Ishikawa (cell line): Measurements from ENCODE around the gene LIMD2.

Source experiments
- CEBPB ChIP-seq: IDR thresholded peaks from 2 replicates; pipeline ENCODE4 v1.6.1; 2012
- CREB1 ChIP-seq: IDR thresholded peaks from 2 replicates; pipeline ENCODE4 v1.6.1; 2012; ENCODE audit warnings: low read depth
- EP300 ChIP-seq: IDR thresholded peaks from 2 replicates; pipeline ENCODE4 v1.6.1; 2012; ENCODE audit warnings: borderline replicate concordance
- FOXM1 ChIP-seq: IDR thresholded peaks from 2 replicates; pipeline ENCODE4 v1.6.1; 2012; ENCODE audit warnings: low read depth, borderline replicate concordance
- RAD21 ChIP-seq: IDR thresholded peaks from 2 replicates; pipeline ENCODE4 v1.6.1; 2012; ENCODE audit warnings: low read depth
- TAF1 ChIP-seq: IDR thresholded peaks from 2 replicates; pipeline ENCODE4 v1.6.1; 2012; ENCODE audit warnings: low read depth, mild to moderate bottlenecking
- TCF12 ChIP-seq: IDR thresholded peaks from 2 replicates; pipeline ENCODE4 v1.6.1; 2012; ENCODE audit warnings: low read depth
- TEAD4 ChIP-seq: IDR thresholded peaks from 2 replicates; pipeline ENCODE4 v1.6.1; 2012
- YY1 ChIP-seq: IDR thresholded peaks from 2 replicates; pipeline ENCODE4 v1.6.1; 2012; ENCODE audit warnings: low read depth
- TF ChIP-seq, protein P1 (sequence below): IDR thresholded peaks from 2 replicates; pipeline ENCODE4 v1.6.1; 2012; ENCODE audit warnings: low read depth, mild to moderate bottlenecking
- TF ChIP-seq, protein P2 (sequence below): IDR thresholded peaks from 2 replicates; pipeline ENCODE4 v1.6.1; 2012
- TF ChIP-seq, protein P3 (sequence below): IDR thresholded peaks from 2 replicates; pipeline ENCODE4 v1.6.1; 2012

DNA sequence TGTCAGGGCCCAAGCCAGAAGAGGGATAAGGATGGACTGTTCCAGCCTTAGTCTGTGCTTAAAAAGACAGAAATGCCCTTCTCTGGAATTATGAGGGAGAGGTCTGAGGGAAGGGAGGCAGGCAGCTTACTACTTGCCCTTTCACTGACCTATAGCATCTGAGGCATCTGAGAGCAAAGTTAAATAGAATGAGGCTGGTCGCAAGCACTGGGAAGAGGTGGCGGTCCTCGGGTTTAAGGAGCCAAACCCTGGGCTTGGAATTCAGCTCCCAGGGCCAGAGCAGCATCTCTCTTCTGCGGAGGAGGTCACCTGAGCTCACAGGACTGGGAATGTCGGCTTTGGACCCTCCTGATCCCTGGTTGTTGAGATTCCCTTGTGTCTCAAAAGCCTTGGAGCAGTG is 3.1 kb upstream of the LIMD2 start:
- TF ChIP-seq YY1 (no peak), CEBPB (no peak), RAD21 (no peak), TCF12 (no peak), TAF1 (no peak), CREB1 (no peak), EP300 (no peak), TEAD4 (no peak), FOXM1 (no peak)
- TF ChIP-seq, protein P1, sequence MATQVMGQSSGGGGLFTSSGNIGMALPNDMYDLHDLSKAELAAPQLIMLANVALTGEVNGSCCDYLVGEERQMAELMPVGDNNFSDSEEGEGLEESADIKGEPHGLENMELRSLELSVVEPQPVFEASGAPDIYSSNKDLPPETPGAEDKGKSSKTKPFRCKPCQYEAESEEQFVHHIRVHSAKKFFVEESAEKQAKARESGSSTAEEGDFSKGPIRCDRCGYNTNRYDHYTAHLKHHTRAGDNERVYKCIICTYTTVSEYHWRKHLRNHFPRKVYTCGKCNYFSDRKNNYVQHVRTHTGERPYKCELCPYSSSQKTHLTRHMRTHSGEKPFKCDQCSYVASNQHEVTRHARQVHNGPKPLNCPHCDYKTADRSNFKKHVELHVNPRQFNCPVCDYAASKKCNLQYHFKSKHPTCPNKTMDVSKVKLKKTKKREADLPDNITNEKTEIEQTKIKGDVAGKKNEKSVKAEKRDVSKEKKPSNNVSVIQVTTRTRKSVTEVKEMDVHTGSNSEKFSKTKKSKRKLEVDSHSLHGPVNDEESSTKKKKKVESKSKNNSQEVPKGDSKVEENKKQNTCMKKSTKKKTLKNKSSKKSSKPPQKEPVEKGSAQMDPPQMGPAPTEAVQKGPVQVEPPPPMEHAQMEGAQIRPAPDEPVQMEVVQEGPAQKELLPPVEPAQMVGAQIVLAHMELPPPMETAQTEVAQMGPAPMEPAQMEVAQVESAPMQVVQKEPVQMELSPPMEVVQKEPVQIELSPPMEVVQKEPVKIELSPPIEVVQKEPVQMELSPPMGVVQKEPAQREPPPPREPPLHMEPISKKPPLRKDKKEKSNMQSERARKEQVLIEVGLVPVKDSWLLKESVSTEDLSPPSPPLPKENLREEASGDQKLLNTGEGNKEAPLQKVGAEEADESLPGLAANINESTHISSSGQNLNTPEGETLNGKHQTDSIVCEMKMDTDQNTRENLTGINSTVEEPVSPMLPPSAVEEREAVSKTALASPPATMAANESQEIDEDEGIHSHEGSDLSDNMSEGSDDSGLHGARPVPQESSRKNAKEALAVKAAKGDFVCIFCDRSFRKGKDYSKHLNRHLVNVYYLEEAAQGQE, result no peak
- TF ChIP-seq, protein P2, sequence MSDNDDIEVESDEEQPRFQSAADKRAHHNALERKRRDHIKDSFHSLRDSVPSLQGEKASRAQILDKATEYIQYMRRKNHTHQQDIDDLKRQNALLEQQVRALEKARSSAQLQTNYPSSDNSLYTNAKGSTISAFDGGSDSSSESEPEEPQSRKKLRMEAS, result no peak
- TF ChIP-seq, protein P3, sequence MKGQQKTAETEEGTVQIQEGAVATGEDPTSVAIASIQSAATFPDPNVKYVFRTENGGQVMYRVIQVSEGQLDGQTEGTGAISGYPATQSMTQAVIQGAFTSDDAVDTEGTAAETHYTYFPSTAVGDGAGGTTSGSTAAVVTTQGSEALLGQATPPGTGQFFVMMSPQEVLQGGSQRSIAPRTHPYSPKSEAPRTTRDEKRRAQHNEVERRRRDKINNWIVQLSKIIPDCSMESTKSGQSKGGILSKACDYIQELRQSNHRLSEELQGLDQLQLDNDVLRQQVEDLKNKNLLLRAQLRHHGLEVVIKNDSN, result no peak
